GM18511 (cell line): ENCODE measurements around the gene DPM3.

Experiments used
- ATAC-seq: cut with Tn5 transposase; IDR thresholded peaks from one replicate; pipeline ENCODE4 v1.9.1; 2021; ENCODE audit warnings: mild to moderate bottlenecking, moderate library complexity; ENCODE audit not compliant: unreplicated experiment

The DPM3 gene

DNA sequence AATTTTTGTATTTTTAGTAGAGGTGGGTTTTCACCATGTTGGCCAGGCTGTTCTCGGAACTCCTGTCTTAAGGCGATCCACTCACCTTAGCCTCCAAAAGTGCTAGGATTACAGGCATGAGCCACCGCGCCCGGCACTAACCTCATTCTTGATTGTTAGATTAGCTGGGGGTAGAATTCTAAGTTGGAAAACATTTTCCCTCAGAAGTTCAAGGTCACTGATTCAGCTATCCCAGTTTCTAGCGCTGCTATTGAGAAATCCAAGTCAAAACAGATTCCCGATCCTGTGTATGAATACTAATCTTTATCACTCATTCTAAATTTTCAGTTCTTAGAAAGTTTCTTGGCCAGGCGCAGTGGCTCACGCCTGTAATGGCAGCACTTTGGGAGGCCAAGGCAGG, 37.0 kb downstream of the DPM3 start:
- no peak for ATAC-seq

DNA sequence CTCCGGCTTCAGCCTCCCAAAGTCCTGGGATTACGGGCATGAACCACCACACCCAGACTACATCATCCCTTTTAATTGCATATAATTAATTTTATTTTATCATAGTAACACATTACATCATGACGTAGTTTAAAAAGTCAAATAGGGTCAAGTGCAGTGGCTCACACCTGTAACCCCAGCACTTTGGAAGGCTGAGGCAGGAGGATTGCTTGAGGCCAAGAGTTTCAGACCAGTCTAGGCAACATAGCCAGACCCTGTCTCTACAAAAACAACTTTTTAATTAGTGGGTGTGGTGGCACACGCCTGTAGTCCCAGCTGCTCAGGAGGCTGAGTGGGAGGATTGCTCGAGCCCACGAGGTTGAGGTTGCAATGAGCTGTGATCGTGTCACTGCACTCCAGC, 41.0 kb downstream of the DPM3 start:
- no peak for ATAC-seq

DNA sequence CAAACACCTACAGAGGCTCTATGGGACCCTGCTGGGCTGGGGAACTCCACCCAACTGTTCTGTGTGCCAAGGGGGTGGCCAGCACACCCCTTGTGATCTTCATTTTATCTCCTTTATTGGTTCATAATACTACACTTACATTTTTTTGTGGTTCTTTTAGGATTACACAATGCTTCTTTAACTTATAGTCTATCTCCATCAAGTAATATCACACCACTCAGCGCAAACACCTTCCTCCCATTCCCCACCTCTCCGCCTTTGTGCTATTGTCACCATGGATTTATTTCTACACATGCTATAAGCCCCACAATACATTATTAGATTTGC, 45.7 kb downstream of the DPM3 start:
- ATAC-seq = no peak

DNA sequence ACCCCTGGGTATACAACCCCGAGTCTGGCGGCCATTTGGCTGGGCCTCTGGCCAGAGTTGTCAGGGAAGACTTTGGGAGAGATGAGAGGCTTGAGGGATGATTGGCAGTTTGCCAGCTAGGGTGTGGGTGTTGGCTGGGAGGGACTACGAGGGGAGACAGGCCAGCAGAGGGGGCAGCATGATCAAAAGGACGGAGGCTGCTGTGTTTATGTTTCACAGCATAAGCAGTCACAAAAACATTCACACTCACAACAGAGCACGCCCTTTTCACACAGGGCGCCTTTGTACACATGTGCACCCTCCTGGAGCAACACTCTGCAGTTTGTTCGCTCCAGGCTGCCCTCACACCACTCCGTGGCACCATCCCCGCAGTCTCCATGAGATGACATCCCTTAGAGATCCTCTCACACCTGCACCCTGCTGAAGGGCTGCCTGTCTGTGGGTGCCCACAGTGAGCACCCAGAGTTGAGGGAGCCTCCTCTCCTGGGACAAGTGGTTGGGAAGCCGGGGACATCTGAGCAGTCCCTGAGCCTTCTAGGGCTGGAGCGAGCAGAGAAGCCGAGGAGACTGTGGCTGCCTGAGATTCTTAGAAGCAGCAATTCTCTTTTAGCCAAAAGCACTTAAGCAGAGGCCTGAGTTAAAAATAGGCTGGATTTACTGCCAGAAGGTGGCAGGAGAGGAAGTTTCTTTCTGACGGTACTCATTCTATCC, 46.3 kb downstream of the DPM3 start:
- ATAC-seq = no peak

DNA sequence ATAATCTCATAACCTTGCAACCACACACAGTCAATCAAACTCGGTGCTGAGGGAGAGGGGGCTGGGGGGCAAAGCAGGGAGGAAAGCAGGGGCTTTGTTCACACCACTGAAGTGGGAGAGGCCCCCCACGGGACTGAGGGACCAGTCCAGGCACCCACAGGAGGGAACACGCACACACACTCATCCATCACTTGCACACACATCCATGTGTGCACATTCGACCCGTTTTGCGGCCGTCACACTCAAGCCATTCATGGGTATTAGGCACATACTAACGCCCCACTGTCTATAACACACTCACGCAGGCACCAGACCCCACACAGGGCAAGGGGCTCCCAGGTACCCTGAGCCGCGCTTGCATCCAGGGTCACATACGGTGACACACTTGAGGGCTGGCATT, 47.7 kb downstream of the DPM3 start:
- no peak for ATAC-seq

DNA sequence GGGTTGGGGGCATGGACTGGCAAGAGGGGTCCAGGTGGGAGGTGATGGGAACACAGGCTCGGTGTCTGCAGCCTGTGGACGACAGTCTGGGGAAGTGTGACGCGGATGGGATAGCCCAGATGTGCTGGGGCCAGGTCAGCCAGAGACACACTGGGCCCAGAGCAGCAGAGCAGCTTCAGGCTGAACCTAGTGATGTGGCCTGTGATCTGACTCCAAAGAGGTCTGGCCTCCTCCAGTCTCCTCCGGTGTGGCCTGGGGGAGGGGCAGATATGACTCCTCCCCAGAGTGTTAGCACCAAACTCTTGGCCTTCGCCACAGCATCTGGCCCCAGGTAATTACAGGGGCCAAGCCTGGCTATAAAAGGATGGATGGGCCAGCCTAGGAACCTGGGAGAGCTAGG, 48.2 kb downstream of the DPM3 start:
- ATAC-seq = no peak

DNA sequence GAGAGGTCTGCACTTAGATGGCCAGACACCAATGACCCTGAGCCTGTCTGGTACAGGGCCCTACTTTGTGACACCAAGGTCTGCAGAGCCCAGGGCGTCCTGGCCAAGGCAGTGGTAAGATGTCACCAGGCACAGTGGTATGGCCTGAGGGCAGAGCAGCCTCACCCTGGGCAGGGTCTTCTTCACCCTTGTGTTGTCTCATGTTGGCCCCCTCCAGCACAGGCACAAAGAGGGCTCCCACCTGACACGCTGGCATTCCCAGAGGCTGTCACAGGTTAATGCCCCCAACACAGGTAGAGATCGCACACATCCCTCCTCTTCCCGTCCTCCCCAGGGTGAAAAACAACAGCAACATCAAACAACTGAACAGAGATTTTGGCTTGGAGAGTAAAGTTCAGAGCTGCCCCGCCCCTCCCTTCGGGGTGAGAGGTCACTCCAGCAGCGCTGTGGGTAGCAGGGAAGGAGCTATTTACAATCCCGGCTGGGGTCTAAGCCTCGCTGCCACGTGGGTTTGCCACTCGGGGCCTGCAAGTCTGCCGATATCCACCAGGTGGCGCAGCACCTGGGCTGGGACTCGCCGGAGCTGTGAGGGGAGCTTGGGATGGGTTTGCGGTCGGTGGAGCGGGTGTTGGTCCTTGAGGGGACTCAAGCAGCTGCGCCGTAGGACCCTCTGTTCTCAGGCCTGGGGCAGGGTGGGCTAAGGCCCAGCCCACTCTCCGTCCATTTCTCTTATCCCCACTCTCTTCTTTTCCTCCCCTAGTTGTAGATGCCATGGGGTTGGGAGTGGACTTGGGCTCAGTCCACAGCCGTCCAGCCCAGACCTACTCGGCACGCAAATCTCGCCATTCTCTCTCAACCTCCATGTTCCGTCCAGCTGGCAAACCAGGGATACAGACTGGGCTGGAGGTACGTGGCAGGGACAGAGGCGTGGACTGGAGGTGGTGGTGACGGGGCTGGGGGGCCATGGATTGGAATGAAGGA, 49.0 kb downstream of the DPM3 start:
- no peak for ATAC-seq
